ENCODE measurements around the gene NEURL3. TPM values are rescaled to one million over a fixed set of nuclear protein-coding genes. Genes with fewer than 3 reads are reported as not detected.
"Not testable (repeated sequence)": the region's sequence is repeated elsewhere in the genome, so short reads cannot be mapped to it uniquely, and the experiment has no call there.

Gene NEURL3
- polyA plus RNA-seq, 3 donors, result not detected

GRCh38 chr2:96500385-96501066, 4.6 kb downstream of the NEURL3 start:
- peaks cover 0 to 3% of the 10 kb centered on the region in 2 donors for H3K9me3 ChIP-seq (replicated peaks in 1 of 2; ENCODE audit: control insufficient read depth in 1 of 2, insufficient read depth in 1 of 2, low read length in 2 of 2)
- Mint-ChIP-seq H3K9me3 (peaks cover 0 to 10% (median 3%) of the 10 kb centered on the region in 7 donors), H3K4me3 (no peak overlapping the region), H3K4me1 (peaks cover 7% of the 10 kb centered on the region), H3K36me3 (no peaks in the 10 kb centered on the region), H3K27me3 (ENCODE audit: low read depth in 3 of 3) (peaks cover 3 to 25% (median 15%) of the 10 kb centered on the region in 3 donors), H3K27ac (no peak overlapping the region)
- H3K79me2 ChIP-seq (ENCODE audit: insufficient read depth, low read length), result no peaks in the 10 kb centered on the region
- no peaks in the 10 kb centered on the region for H4K20me1 ChIP-seq (ENCODE audit: insufficient read depth, low read length)
- H3K4me1 ChIP-seq (ENCODE audit: control insufficient read depth in 1 of 2, insufficient read depth in 2 of 2, low read length in 2 of 2), result peaks cover 0 to 9% of the 10 kb centered on the region in 2 donors
- H3K4me3 ChIP-seq (replicated peaks in 1 of 3; ENCODE audit: low read depth in 2 of 3, low read length in 3 of 3), result no peak overlapping the region
- 71% methylated on average over 54 of the region's 64 CpGs for WGBS (ENCODE audit: insufficient coverage)
- H2AFZ ChIP-seq (ENCODE audit: insufficient read depth, low read depth, low read length, poor library complexity, severe bottlenecking), result no peak overlapping the region
- no peak overlapping the region for H3K27ac ChIP-seq (ENCODE audit: low read depth in 1 of 2, low read length in 2 of 2)
- H3K9ac ChIP-seq (ENCODE audit: insufficient read depth, low read length, poor library complexity, severe bottlenecking), result no peak overlapping the region
- no peaks in the 10 kb centered on the region for H3K27me3 ChIP-seq (ENCODE audit: control insufficient read depth in 2 of 2, insufficient read depth in 2 of 2, low read length in 2 of 2)
- intact Hi-C loops (cut with micrococcal nuclease), result no loop called here
- no peaks in the 10 kb centered on the region for H3K36me3 ChIP-seq (replicated peaks in 1 of 2; ENCODE audit: control insufficient read depth in 1 of 2, insufficient read depth in 2 of 2, low read length in 2 of 2)
- no peak for DNase-seq
- no peak overlapping the region for H3K4me2 ChIP-seq (replicated peaks; ENCODE audit: extremely low read depth, low read length, poor library complexity, severe bottlenecking)
- no peak for TF ChIP-seq CTCF (IDR thresholded peaks at IDR 0.05)

DNA sequence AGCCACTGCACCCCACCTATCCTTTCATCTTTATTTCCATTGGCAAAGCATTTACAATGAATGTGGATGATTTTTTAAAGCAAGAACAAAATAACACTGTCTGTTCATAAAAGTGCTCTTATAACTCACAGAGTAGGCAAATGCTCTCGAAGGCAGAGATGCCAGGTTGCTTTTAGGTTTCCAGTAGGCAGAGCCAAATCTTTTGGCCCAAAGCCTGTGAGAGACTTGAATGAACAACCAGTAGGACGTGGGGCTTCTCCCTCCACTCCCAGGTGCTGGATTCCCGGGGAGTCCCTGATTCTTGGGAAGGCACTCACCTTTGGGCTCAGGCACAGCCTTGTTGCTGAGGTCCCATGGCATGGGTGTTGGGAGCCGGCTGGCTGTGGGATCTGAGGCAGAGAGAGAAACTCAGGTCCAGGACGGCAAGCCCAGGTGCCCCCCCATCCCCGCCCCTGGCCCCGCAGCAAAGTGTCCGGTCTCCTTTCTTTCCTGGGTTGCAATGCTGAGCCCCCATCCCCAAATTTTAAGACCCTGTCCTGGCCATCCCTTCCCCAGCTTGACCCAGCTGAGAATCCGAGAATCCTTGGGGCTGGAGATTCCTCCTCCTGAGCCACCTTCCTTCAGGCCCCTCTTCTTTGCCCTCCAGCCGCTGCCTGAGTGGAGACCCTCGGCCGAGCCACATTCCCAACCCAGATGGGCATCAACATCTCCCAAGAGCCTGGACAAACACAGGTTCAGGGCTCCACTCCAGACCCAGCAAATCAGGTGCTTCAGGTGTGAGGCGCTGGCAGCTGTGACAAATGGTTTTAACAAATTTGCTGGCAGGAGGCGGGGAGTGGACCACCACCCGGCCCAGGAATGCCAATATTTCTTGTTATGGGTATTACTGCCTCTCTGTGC, 5.8 kb downstream of the NEURL3 start:
- Histone ChIP-seq H3K4me1 (ENCODE audit: control insufficient read depth in 1 of 2, insufficient read depth in 2 of 2, low read length in 2 of 2) (peaks cover 0 to 9% of the 10 kb centered on the region in 2 donors), H3K27me3 (ENCODE audit: control insufficient read depth in 2 of 2, insufficient read depth in 2 of 2, low read length in 2 of 2) (no peaks in the 10 kb centered on the region), H2AFZ (ENCODE audit: insufficient read depth, low read depth, low read length, poor library complexity, severe bottlenecking) (no peak overlapping the region), H3K79me2 (ENCODE audit: insufficient read depth, low read length) (no peaks in the 10 kb centered on the region), H3K9me3 (replicated peaks in 1 of 2; ENCODE audit: control insufficient read depth in 1 of 2, insufficient read depth in 1 of 2, low read length in 2 of 2) (peaks cover 3 to 5% of the 10 kb centered on the region in 2 donors), H3K27ac (ENCODE audit: low read depth in 1 of 2, low read length in 2 of 2) (no peak overlapping the region), H3K36me3 (replicated peaks in 1 of 2; ENCODE audit: control insufficient read depth in 1 of 2, insufficient read depth in 2 of 2, low read length in 2 of 2) (no peaks in the 10 kb centered on the region), H4K20me1 (ENCODE audit: insufficient read depth, low read length) (no peaks in the 10 kb centered on the region), H3K4me3 (replicated peaks in 1 of 3; ENCODE audit: low read depth in 2 of 3, low read length in 3 of 3) (no peak overlapping the region), H3K4me2 (replicated peaks; ENCODE audit: extremely low read depth, low read length, poor library complexity, severe bottlenecking) (no peak overlapping the region), H3K9ac (ENCODE audit: insufficient read depth, low read length, poor library complexity, severe bottlenecking) (no peak overlapping the region)
- H3K4me3 Mint-ChIP-seq, result no peak overlapping the region
- peaks cover 3 to 24% (median 15%) of the 10 kb centered on the region in 3 donors for H3K27me3 Mint-ChIP-seq (ENCODE audit: low read depth in 3 of 3)
- peaks cover 6 to 18% (median 7%) of the 10 kb centered on the region in 7 donors for H3K9me3 Mint-ChIP-seq
- peak overlapping the region in 2 of 7 donors; percentile 31 to 42 for H3K27ac Mint-ChIP-seq
- intact Hi-C loops (cut with micrococcal nuclease), result no loop called here
- DNase-seq, result no peak
- H3K4me1 Mint-ChIP-seq, result peaks cover 7% of the 10 kb centered on the region
- H3K36me3 Mint-ChIP-seq, result no peaks in the 10 kb centered on the region
- TF ChIP-seq CTCF (IDR thresholded peaks at IDR 0.05), result no peak
- WGBS (ENCODE audit: insufficient coverage), result 94% methylated on average over 13 of the region's 15 CpGs

- DNase-seq; H3K9ac ChIP-seq (ENCODE audit: insufficient read depth, low read length, poor library complexity, severe bottlenecking); H4K20me1 ChIP-seq (ENCODE audit: insufficient read depth, low read length); H3K4me3 ChIP-seq (replicated peaks in 1 of 3; ENCODE audit: low read depth in 2 of 3, low read length in 3 of 3); H2AFZ ChIP-seq (ENCODE audit: insufficient read depth, low read depth, low read length, poor library complexity, severe bottlenecking); H3K27me3 ChIP-seq (ENCODE audit: control insufficient read depth in 2 of 2, insufficient read depth in 2 of 2, low read length in 2 of 2); H3K36me3 ChIP-seq (replicated peaks in 1 of 2; ENCODE audit: control insufficient read depth in 1 of 2, insufficient read depth in 2 of 2, low read length in 2 of 2); H3K4me1 ChIP-seq (ENCODE audit: control insufficient read depth in 1 of 2, insufficient read depth in 2 of 2, low read length in 2 of 2); H3K9me3 ChIP-seq (replicated peaks in 1 of 2; ENCODE audit: control insufficient read depth in 1 of 2, insufficient read depth in 1 of 2, low read length in 2 of 2); H3K4me1 Mint-ChIP-seq; H3K4me2 ChIP-seq (replicated peaks; ENCODE audit: extremely low read depth, low read length, poor library complexity, severe bottlenecking); H3K4me3 Mint-ChIP-seq; intact Hi-C loops (cut with micrococcal nuclease); H3K27ac ChIP-seq (ENCODE audit: low read depth in 1 of 2, low read length in 2 of 2); H3K79me2 ChIP-seq (ENCODE audit: insufficient read depth, low read length); H3K36me3 Mint-ChIP-seq: not testable (repeated sequence)
- 100% methylated on average over 1 of the region's 6 CpGs for WGBS (ENCODE audit: insufficient coverage)
- Mint-ChIP-seq H3K9me3 (peaks cover 8 to 20% (median 11%) of the 10 kb centered on the region in 7 donors), H3K27ac (peak overlapping the region in 1 of 7 donors; percentile 42), H3K27me3 (ENCODE audit: low read depth in 3 of 3) (peaks cover 3 to 24% (median 15%) of the 10 kb centered on the region in 3 donors)
Measured at GRCh38 chr2:96498611-96499010, 6.5 kb downstream of the NEURL3 start.

Data from CD14-positive monocyte (primary cell).